ENCODE results near the gene MPHOSPH9.

Gene MPHOSPH9

GRCh38 chr12:123104809-123105208 lies 128.1 kb downstream of the MPHOSPH9 start:
- no peak overlapping the region for H3K4me3 ChIP-seq (replicated peaks in 1 of 2; ENCODE audit: low read depth in 2 of 2, low read length in 2 of 2)
- DNase-seq (ENCODE audit: low read depth in 2 of 2), result no peak
- no peak for TF ChIP-seq CTCF (IDR thresholded peaks at IDR 0.05; ENCODE audit: low read depth, low read length)

Data from cardiac fibroblast (primary cell).